ENCODE measurements around the gene GABBR2.

GABBR2 gene

DNA sequence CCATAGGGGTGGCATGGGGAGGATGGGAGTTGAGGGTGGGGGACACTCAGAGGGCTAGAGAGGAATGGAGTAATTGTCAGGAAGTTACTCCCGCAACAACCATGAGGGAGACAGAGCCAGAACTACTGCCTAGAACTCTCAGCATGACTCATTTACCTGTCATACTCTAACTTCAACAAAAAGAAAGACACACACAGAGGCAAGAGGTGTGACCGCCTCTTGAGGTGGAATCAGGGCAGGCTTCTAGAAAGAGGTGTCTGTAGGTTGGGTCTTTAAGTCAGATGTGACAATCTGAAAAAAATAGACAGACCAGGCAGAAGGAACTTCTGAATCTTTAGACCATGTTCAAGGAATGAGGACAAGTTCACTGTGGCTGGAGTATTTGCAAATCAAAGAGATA is 73.4 kb downstream of the GABBR2 start:
- Histone ChIP-seq H3K27ac (ENCODE audit: low read length) (no peak overlapping the region), H3K4me3 (ENCODE audit: low read length) (no peak overlapping the region), H3K9ac (ENCODE audit: low read length) (no peak overlapping the region), H3K9me3 (replicated peaks; ENCODE audit: insufficient read depth, low read length) (no peaks in the 10 kb centered on the region), H3K36me3 (replicated peaks; ENCODE audit: insufficient read depth, low read length) (no peaks in the 10 kb centered on the region), H3F3A (ENCODE audit: insufficient read depth, low read length) (no peaks in the 10 kb centered on the region), H2AFZ (ENCODE audit: low read length) (no peak overlapping the region), H3K4me2 (ENCODE audit: low read depth, low read length) (no peak overlapping the region), H3K27me3 (replicated peaks; ENCODE audit: insufficient read depth, low read length) (no peaks in the 10 kb centered on the region), H3K9me2 (replicated peaks; ENCODE audit: insufficient read depth, low read length) (no peaks in the 10 kb centered on the region), H4K20me1 (ENCODE audit: insufficient read depth, low read length) (no peaks in the 10 kb centered on the region), H3K4me1 (ENCODE audit: low read length) (no peaks in the 10 kb centered on the region), H3K79me2 (ENCODE audit: low read length) (no peaks in the 10 kb centered on the region)
- TF ChIP-seq EZH2phosphoT487 (IDR thresholded peaks at IDR 0.05; ENCODE audit: low read length), result no peak
- TF ChIP-seq, protein P1, sequence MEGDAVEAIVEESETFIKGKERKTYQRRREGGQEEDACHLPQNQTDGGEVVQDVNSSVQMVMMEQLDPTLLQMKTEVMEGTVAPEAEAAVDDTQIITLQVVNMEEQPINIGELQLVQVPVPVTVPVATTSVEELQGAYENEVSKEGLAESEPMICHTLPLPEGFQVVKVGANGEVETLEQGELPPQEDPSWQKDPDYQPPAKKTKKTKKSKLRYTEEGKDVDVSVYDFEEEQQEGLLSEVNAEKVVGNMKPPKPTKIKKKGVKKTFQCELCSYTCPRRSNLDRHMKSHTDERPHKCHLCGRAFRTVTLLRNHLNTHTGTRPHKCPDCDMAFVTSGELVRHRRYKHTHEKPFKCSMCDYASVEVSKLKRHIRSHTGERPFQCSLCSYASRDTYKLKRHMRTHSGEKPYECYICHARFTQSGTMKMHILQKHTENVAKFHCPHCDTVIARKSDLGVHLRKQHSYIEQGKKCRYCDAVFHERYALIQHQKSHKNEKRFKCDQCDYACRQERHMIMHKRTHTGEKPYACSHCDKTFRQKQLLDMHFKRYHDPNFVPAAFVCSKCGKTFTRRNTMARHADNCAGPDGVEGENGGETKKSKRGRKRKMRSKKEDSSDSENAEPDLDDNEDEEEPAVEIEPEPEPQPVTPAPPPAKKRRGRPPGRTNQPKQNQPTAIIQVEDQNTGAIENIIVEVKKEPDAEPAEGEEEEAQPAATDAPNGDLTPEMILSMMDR (IDR thresholded peaks at IDR 0.05; ENCODE audit: low read length), result no peak
- TF ChIP-seq EZH2 (optimal IDR thresholded peaks at IDR 0.05; ENCODE audit: low read depth, low read length), result no peak
- DNase-seq, result no peak

DNA sequence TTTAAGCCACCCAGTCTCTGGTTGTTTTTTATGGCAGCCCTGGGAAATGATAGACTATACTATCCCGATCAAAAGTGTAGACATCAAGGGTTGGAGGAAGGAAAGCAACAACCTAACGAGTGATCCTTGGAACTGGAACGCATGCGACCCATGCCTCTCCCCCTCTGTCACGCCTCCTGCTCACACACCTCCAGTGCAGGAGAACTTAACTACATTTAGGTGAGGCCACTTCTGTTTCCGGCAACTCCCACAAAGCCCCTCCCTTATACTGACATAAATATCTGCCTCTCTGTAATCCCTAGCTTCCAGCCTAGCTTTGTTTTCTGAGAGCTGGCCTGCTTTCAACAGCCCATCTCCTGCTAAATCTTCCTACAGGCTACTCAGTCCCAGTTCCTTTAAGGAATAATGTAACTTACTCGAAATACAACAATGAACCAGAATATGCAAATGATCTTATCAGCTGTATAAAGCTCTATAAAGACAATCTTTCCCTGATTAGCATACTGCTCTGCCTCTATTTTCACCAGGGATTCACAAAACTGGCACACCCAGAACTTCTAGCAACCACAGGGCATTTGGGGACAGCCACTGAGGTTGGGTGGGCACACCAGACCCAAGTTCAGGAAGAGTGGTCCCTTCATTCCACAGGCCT is 73.9 kb downstream of the GABBR2 start:
- Histone ChIP-seq H3F3A (ENCODE audit: insufficient read depth, low read length) (no peaks in the 10 kb centered on the region), H3K79me2 (ENCODE audit: low read length) (no peaks in the 10 kb centered on the region), H3K4me2 (ENCODE audit: low read depth, low read length) (no peak overlapping the region), H3K27me3 (replicated peaks; ENCODE audit: insufficient read depth, low read length) (no peaks in the 10 kb centered on the region), H3K4me3 (ENCODE audit: low read length) (no peak overlapping the region), H3K9me2 (replicated peaks; ENCODE audit: insufficient read depth, low read length) (no peaks in the 10 kb centered on the region), H3K27ac (ENCODE audit: low read length) (no peak overlapping the region), H3K9me3 (replicated peaks; ENCODE audit: insufficient read depth, low read length) (no peaks in the 10 kb centered on the region), H4K20me1 (ENCODE audit: insufficient read depth, low read length) (no peaks in the 10 kb centered on the region), H3K4me1 (ENCODE audit: low read length) (no peaks in the 10 kb centered on the region), H3K36me3 (replicated peaks; ENCODE audit: insufficient read depth, low read length) (no peaks in the 10 kb centered on the region), H3K9ac (ENCODE audit: low read length) (no peak overlapping the region), H2AFZ (ENCODE audit: low read length) (no peak overlapping the region)
- DNase-seq, result no peak
- TF ChIP-seq, protein P1 (IDR thresholded peaks at IDR 0.05; ENCODE audit: low read length), result no peak
- TF ChIP-seq EZH2 (optimal IDR thresholded peaks at IDR 0.05; ENCODE audit: low read depth, low read length), result no peak
- no peak for TF ChIP-seq EZH2phosphoT487 (IDR thresholded peaks at IDR 0.05; ENCODE audit: low read length)

DNA sequence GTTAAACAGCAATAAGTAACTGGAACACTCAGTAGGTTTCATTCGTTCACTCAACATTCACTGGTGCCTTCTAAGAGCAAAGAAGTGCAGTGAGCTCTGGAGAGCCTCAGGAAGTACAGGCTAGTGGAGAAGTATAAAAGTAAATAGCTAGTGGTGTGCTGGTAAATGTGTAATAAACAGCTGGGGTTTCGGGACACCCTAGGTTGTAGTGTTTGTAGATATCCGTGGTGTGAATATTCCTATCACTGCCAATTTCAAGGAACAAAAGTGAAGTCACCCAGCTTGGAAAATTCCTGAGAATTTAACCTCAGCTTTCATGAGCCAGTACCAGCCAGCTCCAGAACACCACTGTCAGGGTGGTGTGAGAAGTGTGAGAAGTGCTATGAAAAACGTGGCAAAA is 75.9 kb downstream of the GABBR2 start:
- no peak overlapping the region for H3K4me3 ChIP-seq (ENCODE audit: low read length)
- H3K79me2 ChIP-seq (ENCODE audit: low read length), result no peaks in the 10 kb centered on the region
- H3K9me2 ChIP-seq (replicated peaks; ENCODE audit: insufficient read depth, low read length), result no peaks in the 10 kb centered on the region
- H3K4me1 ChIP-seq (ENCODE audit: low read length), result no peaks in the 10 kb centered on the region
- H3K4me2 ChIP-seq (ENCODE audit: low read depth, low read length), result no peak overlapping the region
- H3K9ac ChIP-seq (ENCODE audit: low read length), result no peak overlapping the region
- no peak overlapping the region for H2AFZ ChIP-seq (ENCODE audit: low read length)
- H4K20me1 ChIP-seq (ENCODE audit: insufficient read depth, low read length), result no peaks in the 10 kb centered on the region
- H3K36me3 ChIP-seq (replicated peaks; ENCODE audit: insufficient read depth, low read length), result no peaks in the 10 kb centered on the region
- no peaks in the 10 kb centered on the region for H3K27me3 ChIP-seq (replicated peaks; ENCODE audit: insufficient read depth, low read length)
- H3F3A ChIP-seq (ENCODE audit: insufficient read depth, low read length), result no peaks in the 10 kb centered on the region
- H3K9me3 ChIP-seq (replicated peaks; ENCODE audit: insufficient read depth, low read length), result no peaks in the 10 kb centered on the region
- no peak for TF ChIP-seq EZH2phosphoT487 (IDR thresholded peaks at IDR 0.05; ENCODE audit: low read length)
- TF ChIP-seq, protein P1 (IDR thresholded peaks at IDR 0.05; ENCODE audit: low read length), result no peak
- no peak for TF ChIP-seq EZH2 (optimal IDR thresholded peaks at IDR 0.05; ENCODE audit: low read depth, low read length)
- no peak for DNase-seq
- no peak overlapping the region for H3K27ac ChIP-seq (ENCODE audit: low read length)

Data from MM.1S (cell line).